ENCODE data around the gene HTRA1.

The HTRA1 gene

DNA sequence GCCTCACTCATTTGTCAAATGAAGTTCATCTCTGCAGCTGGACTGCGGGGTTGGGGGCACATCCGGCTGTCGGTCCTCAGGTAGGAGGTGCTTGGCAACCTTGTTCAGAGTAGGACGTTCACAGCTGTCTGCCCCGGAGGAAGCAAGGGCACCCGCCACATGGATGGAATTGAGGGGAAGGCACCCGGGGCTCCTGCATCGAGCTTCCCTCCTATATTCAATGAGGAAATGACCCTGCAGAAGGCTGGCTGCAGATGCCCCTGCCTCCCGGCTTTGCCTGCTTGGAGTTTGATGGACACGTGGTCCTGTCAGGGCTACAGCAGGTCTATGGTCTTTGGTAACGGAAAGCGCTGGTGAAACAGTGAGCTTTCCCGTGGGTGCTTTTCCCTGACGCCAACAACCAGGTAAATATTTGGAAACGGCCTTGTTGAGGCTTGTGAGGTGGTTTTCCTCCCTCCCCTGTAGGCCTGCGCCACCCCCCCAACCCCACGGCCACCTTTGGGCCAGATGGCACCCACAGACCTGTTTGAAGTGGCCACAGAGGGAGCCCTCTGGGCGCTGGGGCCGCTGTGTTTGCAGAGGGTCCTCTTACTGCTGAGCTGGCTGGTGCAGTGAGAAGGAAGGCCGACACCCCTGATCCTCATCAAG, 32.9 kb downstream of the HTRA1 start:
- DNase-seq: no peak

DNA sequence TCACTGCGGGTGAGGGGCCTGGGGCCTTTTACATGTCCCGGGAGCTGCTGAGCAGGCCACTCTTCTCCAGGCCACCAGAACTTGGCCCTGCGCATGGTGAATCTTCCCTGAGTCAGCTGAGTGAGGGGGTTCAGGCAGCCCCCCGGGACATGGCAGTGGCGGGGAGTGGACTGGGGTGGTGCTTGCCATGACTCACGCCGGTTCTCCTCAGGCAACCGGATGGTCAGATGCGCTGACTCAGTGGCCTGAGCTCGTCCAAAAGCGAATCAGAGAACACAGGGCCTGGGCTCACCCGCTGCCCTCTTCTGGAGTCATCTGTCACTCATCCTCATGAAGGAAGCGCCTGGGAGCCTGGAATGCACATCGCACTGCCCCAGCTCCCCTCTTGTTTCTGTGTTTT, 33.5 kb downstream of the HTRA1 start:
- no peak for DNase-seq

DNA sequence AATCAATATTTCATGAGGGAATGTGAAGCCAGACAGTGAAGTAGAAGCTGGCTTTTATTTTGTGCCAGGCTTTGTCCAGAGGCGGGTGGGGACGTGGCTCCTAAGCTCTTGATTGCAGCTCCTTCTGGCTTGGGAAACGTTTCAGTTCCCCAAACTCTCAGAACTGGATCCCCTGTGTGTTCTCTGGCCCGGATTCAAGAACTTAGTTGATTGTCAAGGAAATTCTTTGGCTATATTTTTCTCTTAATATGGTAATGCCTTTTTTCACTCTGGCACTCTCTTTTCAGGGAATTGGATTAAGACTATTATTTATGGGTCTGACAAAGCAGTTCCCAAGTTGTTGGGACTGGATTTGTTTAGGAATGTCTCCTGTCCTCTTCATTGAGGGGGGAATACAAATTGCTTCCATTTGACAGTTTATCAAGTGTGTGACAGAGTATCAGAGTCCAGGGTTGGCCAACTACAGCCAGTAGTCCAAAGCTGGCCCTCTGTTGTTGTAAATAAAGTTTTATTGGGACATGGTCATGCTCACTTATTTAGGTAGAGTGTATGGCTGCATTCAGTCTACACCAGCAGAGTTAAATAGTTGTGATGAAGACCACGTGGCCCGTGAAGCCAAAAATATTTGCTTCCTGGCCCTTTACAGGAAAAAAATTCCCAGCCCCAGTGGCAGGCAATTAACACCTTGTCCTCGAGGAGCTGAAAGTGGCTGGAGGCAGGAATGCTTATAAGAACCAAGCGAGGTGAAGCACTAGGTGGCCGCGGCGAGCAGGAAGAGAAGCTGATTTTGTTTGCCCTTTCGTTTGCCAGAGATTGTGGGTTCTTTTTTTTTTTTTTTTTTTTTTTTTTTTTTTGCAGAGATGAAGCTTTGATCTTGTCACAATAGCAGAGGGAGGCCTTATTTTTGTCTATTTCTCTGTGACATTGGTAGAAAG, 34.3 kb downstream of the HTRA1 start:
- no peak for DNase-seq

DNA sequence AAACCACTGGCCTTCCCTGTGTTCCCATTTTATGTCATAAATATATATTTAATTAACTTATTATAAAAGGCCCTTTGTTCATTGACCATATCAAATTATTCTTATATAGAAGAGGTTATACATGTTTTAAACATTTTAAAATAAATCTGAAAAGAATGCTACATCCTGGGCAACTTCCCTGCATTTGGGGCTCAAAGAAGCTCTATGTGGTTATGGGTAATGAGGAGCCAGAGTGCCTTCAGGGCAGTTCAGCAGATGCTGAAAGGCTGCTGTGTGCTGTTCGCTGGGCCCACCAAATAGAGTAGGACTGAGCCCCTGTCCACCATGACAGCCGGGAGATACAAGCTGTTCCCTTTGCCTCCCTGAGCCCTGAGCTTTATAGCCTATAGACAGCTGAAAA, 35.9 kb downstream of the HTRA1 start:
- DNase-seq: no peak

DNA sequence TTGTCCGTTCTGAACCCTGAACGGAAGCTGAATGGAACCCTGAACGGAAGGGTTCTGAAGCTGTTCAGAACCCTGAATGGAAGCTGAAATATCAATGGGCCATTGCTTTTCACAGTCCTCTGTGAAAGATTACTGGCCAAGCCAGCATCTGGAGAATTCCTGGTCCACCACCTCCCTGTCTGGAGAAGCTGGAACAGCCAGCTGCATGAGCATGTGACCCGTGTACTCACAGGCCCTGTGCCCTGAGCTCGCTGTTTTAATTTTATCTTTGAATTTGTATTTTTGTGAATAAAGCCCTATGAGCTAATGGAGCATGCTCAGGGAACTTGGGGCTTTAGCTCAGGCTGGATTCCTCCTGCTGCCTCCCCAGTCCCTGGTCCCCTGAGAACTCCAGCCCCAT, 37.2 kb downstream of the HTRA1 start:
- DNase-seq: no peak

DNA sequence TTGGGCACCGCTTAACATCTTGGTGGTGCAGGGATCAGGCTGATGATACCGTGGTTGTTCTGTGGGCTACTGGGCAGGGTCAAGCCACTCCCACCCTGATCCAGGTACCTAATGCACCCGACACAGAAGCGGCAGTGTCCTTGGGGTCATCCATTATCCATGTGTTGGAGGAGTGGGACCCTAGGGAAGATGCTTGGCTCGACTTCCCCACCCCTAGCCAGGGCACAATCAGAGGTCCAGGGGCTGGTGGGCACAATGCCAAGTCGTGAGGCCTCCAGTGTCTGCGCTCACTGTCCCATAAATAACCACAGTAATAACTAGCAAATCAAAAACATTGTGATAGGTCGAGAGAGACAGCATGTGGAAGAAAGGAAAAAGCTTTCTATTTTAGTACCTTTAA, 37.7 kb downstream of the HTRA1 start:
- no peak for DNase-seq

DNA sequence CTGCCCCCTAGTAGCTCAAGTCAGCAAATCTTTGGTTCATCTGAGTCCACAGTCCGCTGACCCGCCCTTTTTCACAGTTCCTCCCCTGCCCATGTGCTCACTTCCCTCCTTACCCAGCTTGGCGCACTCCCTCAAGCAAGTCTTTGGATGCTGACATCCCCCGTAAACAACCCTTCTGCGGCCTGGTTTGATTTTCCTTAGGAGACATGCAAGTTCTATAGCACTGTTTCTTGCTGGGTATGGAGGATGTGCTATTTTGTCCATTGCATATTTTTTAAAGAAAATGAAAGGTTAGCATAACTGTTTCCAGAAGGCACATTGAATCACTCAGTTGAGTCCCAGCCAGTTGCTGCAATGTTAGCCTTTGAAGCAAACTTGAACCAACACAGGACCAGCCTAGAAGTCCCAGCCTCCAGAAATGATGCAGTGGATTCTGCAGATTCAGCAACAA, 38.2 kb downstream of the HTRA1 start:
- no peak for DNase-seq

DNA sequence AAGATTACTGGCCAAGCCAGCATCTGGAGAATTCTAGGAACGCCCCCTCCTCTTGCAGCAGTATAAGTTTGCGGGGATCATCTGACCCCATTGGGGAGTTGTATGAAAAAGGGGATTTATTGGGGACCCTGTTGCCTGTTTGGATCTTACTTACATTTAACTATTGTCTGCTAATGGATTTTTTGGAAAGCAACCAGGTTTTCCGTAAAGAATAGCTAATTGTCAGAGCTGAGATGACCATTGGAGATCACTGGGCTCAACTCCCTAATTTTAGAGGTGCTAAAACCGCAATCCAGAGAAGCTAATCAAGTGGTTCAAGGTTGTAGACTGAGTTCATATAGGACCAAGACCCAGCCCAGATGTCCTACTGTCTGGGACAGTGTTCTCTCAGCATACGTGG, 38.8 kb downstream of the HTRA1 start:
- DNase-seq: no peak

DNA sequence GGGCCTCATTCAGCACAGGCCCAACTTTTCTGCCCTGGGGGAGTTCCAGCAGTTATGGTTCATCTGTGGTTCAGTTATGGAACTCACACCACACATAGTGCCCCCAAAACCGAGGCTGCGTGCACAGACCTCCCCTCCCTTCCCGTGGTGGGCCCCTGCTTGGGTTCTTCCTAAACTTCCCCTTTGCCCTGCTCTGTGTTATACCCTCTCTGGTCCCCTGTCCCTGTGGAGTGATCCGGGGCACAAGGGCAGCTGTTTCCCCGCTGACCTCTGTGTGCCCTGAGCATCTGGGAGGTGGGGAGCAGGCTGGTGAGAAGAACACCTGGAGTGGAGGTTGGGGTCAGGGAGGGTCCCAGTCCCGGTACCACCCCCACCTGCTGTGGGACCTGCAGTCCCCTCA, 39.4 kb downstream of the HTRA1 start:
- DNase-seq: no peak

DNA sequence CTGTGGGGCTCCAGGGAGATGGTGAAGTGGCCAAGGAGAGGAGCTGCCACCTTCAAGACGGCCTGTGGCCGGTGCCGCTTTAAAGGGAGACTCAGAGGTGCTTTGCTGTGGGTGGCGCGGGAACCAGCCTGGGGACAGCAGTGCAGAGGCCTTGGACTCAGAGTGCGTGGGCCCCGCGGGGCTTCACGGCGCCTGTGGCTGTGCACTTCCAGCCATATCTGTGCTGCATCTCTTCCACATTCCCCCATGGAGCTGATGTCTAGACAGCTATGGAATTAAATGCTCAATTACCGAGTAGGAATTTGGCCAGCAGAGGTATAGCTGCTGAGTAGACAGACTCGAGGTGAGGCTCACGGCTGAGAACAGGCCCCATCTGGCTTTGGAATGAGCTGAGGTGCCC, 41.7 kb downstream of the HTRA1 start:
- no peak for DNase-seq

DNA sequence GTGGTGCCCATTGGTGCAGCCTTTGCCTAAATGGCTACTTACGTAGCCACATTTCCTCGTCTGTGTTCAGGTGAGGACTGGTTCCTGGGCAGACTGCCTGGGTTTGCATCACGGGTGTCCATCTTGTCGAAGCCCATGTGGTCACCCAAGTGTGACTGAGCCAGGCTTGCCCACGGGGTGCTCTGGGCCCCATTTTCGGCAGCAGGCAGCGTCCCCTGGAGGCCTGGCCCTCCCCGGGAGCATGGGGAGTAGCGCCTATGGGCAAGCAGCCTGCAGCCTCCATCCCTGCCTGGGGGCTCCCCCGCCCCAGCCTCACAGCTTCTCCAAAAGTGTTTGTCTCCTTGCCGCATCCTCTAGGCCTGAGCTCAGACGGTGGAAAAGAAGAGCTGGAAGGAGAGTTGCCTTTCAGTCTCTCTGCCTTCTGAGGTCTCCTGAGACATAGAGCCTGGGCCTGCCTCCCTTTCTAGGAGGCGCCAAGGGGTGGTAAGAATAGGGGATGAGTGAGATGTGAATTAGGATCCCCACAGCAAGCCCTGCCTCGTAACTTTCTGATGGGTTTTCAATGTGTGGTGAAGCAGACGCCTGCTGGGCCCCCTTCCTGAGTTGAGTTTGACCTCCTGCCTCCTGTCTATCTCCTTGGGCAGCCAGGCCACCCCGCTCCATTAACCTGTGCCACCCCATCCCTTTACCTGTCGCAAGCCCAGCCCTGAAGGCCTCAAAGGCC, 42.7 kb downstream of the HTRA1 start:
- no peak for DNase-seq

DNA sequence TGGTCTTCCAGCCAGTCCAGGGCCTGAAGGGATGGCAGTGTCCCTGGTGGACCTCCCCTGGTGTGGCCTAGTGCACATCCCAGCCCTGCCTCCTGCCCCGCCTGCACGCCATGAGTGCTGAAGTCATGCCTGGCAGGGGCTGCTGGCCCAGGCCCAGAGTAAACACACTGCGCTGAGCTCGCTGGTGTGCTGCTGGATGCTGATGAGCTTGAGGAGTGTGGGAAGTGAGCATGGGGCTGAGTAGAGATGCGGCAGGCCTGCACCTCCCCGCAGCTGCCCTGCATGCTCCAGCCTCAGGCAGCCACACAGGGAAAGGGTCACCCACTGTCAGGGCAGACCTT, 43.2 kb downstream of the HTRA1 start:
- DNase-seq: no peak

DNA sequence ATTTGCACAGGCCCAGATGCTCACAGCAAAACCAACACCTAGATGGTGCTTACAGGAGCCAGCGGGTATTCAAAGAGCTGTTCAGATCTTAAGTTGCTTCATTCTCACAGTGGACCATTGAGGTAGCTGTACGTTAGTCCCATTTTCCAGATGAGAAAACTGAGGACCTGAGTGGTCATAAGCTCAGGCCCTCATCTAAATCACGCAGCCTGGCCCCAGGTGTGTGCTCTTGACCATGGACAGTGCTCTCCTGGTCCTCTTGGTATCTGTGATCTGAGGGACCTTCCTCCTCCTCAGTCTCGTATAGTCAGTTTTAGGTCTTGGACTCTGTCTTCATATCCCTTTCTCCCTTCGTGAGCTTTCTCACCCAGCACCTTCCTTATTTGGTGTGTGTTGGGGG, 43.7 kb downstream of the HTRA1 start:
- DNase-seq: no peak

DNA sequence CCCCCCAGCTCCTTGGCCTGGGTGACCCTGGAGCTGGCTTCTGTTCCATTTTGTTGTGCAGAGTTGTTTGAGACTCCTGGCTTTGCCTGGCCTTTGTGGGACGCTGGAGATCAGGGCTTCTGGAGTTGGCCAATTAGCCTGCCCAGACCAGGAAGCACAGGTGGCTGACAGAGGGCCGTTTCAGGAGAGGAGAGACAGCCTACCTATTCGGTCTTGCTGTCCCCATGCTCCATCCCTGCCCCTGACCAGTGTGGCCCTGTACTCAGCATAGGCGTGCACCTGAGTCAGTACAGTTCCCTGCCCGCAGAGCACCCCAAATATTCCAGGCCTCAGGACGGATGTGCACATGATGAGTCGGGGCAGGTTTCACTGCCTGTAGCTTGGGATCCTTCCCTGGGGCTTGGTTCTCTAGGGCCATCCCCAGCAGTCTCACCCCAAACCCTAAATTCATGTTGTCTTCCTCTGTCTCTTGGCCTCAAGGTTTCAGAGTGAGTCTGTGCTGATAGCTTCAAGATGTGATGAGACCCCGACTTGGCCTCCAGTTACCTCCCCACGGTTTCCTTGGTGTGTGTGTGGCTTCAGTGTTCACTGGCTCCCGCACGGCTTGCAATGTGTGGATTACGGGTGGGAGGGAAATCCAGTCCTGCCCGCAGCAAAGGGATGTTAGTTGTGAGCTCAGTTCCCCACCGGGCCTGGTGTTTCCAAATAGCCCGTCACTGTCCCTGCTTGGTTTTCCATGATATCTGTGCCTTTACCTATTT, 44.7 kb downstream of the HTRA1 start:
- no peak for DNase-seq

DNA sequence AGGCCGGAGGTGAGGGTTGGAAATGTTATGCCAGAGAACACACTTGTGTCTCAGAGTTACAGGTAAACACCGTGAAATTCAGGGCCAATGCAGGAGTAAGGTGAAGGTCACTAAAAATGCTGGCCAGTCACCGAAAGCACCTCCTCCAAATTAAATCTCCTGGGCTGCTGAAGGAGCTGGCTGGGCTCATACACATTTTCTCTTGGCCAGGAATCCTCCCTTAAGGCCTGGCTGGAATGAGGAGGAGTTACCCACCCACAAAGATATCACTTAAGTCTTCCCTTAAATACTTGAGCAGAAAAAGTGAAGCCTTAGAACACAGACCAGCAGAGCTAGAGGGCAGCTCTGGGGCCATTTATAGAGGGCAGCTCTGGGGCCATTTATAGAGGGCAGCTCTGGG, 46.3 kb downstream of the HTRA1 start:
- no peak for DNase-seq

DNA sequence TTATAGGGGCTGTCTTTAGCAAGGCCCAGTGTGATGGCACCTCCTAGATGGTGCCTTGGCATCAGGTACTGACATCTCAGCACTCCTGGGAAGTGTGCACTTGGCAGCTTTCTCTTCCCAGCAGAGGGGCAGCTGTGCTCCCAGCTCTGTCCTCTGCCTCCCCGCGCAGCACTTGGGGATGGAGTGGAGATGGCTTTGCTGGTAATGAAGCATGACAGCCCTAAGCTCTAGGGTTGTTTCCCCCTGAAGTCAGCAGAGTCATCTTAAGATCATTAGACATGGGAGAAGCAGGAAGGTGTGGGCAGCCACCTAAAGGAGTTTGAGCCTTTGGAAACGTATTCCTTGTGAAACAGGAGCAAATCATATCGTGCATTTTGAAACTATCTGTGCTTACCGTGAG, 46.7 kb downstream of the HTRA1 start:
- no peak for DNase-seq

DNA sequence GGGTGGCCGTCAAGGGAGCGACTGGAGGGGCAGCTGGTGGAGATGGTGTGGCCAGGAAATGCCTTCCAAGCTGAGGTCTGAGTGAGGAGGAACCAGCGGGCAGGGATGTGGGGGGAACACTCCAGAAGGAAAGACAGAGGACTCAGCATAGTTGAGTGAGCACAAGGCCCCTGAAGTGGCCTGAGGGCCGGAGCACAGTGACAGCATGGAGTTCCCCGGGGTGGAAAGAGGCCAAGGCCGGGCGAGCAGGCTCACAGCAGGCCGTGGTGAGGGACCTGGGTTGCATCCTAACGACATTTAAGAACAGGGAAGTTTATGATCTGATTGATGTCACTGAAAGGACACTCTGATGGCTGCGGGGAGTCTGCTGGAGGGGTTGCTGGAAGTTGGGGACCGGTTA, 48.0 kb downstream of the HTRA1 start:
- DNase-seq: no peak

DNA sequence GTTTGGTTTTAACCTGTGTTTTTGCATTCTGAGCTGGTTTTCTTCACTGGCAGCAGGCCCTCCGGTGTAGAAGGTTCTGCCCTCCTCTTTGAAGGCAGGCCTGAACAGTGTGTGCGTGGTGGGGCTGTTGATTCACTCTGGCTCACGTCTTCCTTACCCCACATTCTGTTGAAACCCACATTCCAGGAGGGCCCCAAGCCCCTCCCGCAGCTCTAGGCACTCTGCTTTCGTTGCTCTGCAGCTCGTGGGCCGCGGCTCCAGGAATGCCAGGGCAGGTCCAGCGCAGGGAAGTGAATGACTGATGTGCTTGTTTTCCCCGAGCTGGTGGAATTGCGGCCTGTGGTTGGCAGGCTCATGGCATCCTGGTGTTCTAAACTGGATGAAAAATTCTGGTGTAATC, 49.0 kb downstream of the HTRA1 start:
- DNase-seq: no peak

DNA sequence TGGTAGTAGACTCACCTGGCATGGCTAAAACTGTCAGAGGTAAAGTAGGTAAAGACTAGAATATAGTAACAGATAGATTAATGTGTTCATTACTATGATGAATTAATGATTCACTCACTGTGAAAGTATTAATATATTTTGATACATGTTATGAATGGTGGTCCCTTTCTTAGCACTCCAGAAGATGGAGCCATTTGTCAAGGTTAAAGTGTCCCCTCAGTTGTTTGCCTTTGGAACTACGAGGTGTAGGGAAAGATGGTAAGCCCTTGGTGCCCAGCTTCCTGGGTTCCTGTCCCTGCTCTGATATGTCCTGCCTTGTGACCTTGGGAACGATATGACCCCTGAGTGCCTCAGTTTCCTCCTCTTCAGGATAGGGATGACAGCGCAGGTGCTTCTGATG, 49.4 kb downstream of the HTRA1 start:
- DNase-seq: no peak

DNA sequence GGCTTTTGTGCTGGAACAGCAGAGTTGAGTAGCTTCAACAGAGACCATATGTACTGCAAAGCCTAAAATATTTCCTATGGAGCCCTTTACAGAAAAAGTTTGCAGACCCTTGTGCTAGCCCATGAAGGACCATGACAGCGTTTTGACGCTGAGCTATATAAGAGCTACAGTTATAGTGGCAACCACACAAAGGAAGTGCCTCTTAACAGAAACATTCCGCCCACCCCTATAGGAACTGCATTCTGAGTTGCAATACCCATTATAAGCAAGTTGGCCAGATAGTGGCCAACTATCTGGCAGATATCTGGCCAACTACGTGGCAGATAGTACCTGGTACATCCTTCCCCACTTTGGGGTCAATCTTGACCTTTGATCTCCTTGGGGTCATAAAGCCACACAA, 51.7 kb downstream of the HTRA1 start:
- DNase-seq: no peak

DNA sequence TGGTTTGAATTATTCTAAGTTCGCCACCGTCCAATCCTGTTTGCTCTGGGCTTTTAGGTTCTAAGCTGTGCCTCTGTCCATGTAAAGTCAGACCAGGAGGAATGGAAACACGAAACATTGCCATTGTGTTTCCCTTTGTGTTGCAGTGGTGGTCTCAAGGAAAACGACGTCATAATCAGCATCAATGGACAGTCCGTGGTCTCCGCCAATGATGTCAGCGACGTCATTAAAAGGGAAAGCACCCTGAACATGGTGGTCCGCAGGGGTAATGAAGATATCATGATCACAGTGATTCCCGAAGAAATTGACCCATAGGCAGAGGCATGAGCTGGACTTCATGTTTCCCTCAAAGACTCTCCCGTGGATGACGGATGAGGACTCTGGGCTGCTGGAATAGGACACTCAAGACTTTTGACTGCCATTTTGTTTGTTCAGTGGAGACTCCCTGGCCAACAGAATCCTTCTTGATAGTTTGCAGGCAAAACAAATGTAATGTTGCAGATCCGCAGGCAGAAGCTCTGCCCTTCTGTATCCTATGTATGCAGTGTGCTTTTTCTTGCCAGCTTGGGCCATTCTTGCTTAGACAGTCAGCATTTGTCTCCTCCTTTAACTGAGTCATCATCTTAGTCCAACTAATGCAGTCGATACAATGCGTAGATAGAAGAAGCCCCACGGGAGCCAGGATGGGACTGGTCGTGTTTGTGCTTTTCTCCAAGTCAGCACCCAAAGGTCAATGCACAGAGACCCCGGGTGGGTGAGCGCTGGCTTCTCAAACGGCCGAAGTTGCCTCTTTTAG, 52.9 kb downstream of the HTRA1 start:
- no peak for DNase-seq

DNA sequence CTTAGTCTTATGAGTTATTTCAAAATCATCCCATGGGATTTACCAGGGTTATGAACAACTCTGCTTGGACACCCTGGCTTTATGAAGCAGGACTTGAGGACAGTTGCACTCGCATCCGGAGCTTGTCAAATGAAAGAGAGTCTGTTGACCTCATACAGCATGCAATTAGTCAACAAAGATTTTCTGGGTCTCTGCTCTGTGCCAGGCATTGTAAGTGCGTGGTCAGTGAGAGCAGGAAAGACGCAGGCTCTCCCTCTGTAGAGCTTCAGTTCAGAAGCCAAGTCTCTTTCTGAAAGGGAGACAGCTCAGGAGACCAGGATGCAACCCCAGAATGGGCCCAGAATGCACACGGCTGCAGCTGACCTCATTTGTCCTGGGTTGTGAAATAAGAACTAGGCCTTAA, 53.7 kb downstream of the HTRA1 start:
- DNase-seq: no peak

Measured in right kidney (tissue), 1 donor.